IMR-90 (cell line): ENCODE data around the gene PC. TPM values are rescaled to one million over a fixed set of nuclear protein-coding genes. Genes with fewer than 3 reads are reported as not detected.
A peak's percentile ranks its signal among the peaks of the same experiment; 100 is the strongest.

ENCODE experiments used
- MAFK ChIP-seq: IDR thresholded peaks from 2 replicates; pipeline ENCODE4 v1.6.1; 2012; ENCODE audit warnings: low read depth, low read length, improper control_type of control experiment
- MXI1 ChIP-seq: IDR thresholded peaks from 2 replicates; pipeline ENCODE4 v1.6.1; 2012; ENCODE audit warnings: low read depth, mild to moderate bottlenecking, low read length, moderate library complexity, borderline replicate concordance
- NFE2L2 ChIP-seq: fragments of 150-350 bp; IDR thresholded peaks from 2 replicates; pipeline ENCODE4 v1.6.1; 2016; ENCODE audit warnings: low read depth, mild to moderate bottlenecking, low read length
- RCOR1 ChIP-seq: IDR thresholded peaks from 2 replicates; pipeline ENCODE4 v1.6.1; 2012; ENCODE audit warnings: mild to moderate bottlenecking, low read length, improper control_type of control experiment; ENCODE audit not compliant: insufficient replicate concordance
- polyA plus RNA-seq, 3 experiments: library from polyadenylated mRNA; depleted of rRNA; stranded (reverse); fragments of >200 nt; gene quantifications; 2 replicates each; pipeline ENCODE4 v1.2.3, GENCODE V29; 2012; ENCODE audit warnings: low replicate concordance in 1 of 3
- total RNA-seq: library from RNA; depleted of rRNA; stranded (reverse); fragments of >200 nt; gene quantifications from 2 replicates; pipeline ENCODE4 v1.2.3, GENCODE V29; 2012

PC gene
- total and polyA plus RNA-seq, 2 of the 4 experiments (the other 2 are of a cell fraction) = 13.6 to 15.7 TPM

DNA sequence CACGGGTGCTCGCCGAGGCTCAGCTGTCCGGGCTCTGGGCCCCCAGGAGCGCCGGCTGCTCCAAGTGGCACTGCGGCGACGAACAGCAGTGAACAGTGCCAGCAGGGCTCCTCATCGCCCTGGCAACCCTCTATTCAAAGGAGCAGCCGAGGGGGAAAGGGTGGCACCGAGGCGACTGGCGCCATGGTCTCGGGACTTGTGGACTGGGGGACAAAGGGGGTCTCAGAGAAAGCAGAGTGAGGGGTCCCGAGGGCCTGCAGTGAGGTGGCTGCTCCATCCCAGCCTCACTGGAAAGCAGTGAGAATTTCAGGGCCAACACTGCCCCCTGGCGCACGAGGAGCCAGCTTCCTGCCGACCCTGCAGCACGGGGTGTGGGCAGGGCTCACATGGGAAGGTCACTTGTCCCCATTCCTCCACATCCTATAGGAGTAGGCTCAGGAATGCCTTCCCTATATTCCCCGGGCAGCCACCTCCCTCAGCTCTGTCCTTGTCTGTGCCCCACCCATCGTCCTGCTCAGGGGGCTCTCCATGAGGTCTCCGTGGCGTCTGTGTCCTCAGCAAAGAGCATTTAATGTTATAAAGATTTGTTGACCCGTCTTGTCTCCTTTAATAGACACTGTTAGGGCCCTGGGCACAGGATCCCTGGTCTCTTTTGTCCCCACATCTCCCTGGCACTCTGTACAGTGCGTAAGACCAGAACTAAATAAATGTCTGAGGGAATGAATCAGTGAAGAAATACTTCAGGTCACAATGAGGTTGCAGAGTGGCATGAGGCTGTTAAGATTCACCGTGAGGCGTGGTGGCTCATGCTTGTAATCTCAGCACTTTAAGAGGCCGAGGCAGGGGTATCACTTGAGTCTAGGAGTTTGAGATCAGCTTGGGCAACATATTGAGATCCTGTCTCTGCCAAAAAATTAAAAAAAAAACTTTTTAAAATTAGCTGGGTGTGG is 74.9 kb downstream of the PC start (continued):
- TF ChIP-seq MAFK (no peak), NFE2L2 (peak; percentile 59; the same call in 1 of the 2 replicates), MXI1 (0 out of 2 replicates have a peak, but pooled peaks have one; percentile 34), RCOR1 (no peak)
